ENCODE results near the gene CELA2B.

GRCh38 chr1:15513192-15513591, 37.3 kb downstream of the CELA2B start:
- TF ChIP-seq, protein P1, sequence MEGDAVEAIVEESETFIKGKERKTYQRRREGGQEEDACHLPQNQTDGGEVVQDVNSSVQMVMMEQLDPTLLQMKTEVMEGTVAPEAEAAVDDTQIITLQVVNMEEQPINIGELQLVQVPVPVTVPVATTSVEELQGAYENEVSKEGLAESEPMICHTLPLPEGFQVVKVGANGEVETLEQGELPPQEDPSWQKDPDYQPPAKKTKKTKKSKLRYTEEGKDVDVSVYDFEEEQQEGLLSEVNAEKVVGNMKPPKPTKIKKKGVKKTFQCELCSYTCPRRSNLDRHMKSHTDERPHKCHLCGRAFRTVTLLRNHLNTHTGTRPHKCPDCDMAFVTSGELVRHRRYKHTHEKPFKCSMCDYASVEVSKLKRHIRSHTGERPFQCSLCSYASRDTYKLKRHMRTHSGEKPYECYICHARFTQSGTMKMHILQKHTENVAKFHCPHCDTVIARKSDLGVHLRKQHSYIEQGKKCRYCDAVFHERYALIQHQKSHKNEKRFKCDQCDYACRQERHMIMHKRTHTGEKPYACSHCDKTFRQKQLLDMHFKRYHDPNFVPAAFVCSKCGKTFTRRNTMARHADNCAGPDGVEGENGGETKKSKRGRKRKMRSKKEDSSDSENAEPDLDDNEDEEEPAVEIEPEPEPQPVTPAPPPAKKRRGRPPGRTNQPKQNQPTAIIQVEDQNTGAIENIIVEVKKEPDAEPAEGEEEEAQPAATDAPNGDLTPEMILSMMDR (IDR thresholded peaks at IDR 0.05; ENCODE audit: low read depth, low read length), result no peak
- TF ChIP-seq EZH2phosphoT487 (IDR thresholded peaks at IDR 0.05; ENCODE audit: low read depth), result no peak
